ENCODE measurements around the gene HAPLN1. TPM values are rescaled to one million over a fixed set of nuclear protein-coding genes. Genes with fewer than 3 reads are reported as not detected.

Gene HAPLN1
- polyA plus RNA-seq, 3 donors from 2014 or later: not detected

Other genes starting within 250 kb of the HAPLN1 start
- 1 to 10 TPM in 2 of 3 donors, under 1 TPM in 1; 0.86 to 5.4 (median 1.6) TPM for gene VCAN, start 249.1 kb downstream of the HAPLN1 start, polyA plus RNA-seq